GM21367 (cell line): ENCODE measurements around the gene DMP1.
"Not testable (repeated sequence)": the region's sequence is repeated elsewhere in the genome, so short reads cannot be mapped to it uniquely, and the experiment has no call there.

Experiments
- ATAC-seq: cut with Tn5 transposase; IDR thresholded peaks from one replicate; pipeline ENCODE4 v1.9.1; 2021; ENCODE audit not compliant: unreplicated experiment

The DMP1 gene

DNA sequence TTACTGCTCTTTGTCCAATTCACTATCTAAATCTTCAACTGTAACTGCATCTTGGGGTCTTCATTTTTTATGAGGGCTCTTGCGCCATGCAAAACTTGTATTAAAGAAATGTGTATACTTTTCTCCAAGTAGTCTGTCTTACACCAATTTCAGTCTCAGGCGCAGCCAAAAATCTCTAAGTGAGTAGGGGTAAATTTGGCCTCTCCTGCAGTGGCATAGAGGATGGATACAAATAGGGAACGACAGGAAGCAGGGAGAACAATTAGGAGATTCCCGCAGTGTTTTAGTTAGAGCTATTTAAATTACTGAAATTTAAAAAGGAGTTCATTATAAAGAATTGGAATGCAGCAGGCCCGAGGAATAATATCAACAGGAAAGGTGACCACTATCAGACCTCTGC, 30.2 kb downstream of the DMP1 start:
- no peak for ATAC-seq

DNA sequence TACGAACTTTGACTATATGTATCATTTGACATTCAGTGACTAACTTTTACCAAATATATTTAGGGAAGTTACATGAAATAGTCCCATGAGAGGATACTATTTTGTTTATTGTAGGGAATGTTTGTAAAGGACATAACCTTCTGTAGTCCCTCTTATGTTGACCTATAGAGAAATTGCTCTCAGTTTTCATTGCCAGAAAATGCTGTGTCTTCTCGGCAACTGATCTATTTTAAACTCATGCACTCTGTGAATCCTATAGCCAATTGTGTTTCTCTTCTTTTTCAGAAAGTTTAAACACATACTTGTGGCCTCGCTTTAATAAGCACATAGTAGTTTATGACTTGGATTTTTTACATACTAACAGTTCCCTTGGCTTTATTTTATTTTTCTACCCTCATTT, 38.2 kb downstream of the DMP1 start:
- no peak for ATAC-seq

DNA sequence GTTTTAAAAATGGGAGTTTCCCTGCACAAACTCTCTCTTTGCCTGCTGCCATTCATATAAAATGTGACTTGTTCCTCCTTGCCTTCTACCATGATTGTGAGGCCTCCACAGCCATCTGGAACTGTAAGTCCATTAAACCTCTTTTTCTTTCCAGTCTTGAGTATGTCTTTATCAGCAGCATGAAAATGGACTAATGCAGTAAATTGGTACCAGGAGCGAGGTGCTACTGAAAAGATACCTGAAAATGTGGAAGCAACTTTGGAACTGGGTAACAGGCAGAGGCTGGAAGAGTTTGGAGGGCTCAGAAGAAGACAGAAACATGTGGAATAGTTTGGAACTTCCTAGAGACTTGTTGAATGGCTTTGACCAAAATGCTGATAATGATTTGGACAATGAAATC, 40.9 kb downstream of the DMP1 start:
- ATAC-seq, result not testable (repeated sequence)

DNA sequence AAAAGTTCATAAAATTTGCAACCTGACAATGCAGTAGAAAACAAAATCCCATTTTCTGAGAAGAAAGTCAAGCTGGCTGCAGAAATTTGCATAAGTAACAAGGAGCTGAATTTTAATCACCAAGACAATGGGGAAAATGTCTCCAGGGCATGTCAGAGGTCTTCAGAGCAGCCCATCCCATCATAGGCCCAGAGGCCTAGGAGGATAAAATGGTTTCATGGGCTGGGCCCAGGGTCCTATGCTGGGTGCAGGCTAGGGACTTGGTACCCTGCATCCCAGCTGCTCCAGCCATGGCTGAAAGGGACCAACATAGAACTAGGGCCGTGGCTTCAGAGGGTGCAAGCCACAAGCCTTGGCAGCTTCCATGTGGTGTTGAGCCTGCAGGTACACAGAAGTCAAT, 42.0 kb downstream of the DMP1 start:
- not testable (repeated sequence) for ATAC-seq

DNA sequence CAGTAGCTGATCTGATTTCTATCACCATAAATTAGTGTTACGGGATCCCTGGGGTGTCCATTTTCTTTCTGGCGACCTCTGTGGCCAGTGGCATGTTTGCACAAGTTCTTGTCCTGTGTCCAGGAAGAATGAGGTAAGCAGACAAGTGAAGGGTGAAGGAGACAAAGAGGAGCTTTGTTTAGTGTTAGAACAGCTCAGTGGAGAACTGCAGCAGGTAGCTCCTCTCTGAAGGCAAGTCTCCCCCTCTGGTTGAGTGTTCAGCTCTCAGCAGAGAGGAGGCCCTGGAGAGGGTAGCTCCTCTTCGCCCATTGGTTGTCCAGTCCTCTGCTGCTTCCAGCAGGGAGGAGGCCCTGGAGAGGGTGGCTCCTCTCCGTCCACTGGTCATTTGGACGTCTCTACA, 47.2 kb downstream of the DMP1 start:
- ATAC-seq, result no peak

DNA sequence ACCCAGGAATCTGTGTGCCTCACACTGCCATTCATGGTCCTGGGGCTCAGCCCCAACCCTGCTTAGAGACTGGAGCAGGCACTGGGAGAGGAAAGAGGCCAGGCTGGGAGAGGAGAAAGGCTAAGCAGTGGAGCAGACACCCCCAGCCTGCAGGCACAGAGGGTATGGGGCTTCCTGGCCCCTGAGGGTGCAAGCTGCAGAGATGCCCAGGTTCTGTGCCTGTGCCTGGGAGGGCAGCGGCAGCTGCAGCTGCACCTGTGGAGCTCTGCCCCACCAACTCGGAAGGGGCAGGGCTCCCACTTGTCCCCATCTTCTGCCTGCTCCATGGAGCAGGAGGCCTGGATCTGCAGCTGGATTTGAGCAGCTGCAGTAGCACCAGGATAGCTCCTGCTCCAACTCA, 47.9 kb downstream of the DMP1 start:
- no peak for ATAC-seq

DNA sequence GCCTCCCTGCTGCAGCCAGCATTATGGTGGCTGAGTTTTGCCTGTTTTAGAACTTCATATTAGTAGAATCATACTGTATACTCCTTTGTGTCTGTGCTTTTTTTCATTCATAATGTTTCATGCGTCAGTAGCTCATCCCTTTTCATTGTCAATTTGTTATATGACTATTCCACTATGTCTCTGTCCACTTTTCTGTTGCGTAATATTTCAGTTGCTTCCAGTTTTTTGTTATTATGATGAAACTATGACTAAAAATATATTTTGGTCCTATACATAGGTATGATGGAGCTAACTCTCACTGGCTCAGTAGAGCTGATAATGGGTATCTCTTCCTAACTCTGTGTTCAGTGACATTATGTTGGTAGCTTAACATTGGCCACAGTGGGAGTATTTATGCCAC, 48.3 kb downstream of the DMP1 start:
- no peak for ATAC-seq

DNA sequence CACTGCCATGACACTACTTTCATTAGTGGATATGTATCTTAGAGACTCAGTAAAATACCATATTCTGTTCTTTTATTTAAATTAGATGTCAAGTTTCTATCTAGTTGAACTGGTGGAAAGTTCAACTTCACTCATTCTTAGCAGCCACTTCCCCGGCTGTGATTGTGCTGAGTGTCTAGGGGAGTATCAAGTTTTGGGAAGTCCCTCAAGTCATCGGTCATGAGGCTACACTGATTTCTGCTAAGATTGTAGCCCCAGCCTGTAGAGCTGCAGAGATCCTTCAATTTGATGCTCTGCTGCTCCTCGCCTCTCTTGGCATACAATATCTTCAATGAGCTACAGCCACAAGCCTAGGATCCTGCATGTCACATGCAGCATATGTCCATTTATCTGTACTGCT, 53.9 kb downstream of the DMP1 start:
- no peak for ATAC-seq

DNA sequence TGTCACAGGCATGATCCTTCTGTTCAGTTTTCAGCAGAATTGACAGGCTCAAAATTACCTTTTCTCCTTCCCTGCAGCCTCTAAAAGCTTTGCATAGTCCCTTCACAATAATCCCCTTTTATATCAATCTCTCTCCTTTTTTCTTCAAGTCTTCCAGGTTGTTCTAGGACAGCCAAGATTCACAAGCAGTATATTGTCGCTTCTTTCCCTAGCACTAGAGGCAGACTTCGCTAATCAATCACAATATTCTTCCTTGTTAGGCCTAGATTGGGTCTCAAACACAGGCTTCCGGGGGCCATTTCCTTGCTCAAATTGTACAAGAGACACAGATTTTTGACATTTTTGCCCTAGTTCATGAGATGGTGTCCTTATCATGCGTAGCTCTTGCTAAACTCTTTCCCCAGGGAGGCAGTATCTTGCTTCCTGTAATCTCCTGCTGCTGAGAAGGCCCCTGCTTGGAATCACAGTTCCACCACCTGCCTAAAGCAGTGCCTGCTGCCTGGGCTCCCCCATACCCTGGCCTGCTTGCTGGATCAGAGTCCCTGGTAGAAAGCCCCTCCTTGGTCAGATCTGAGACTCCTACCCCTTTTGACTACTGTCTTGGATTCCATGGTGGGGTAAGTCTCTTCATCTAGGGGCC, 57.3 kb downstream of the DMP1 start:
- ATAC-seq, result no peak
